OCI-LY7 (cell line): ENCODE results near the gene RPL13.

ENCODE experiments used
- EZH2phosphoT487 ChIP-seq: fragments of 200-600 bp; sonication (generic); IDR thresholded peaks from 2 replicates; pipeline ENCODE4 v1.6.1; 2018; ENCODE audit warnings: low read depth, borderline replicate concordance, mild to moderate bottlenecking, mixed run types, antibody characterized with exemption, low read length, moderate library complexity, mixed read lengths
- TF ChIP-seq, protein P1 (sequence below): fragments of 200-600 bp; sonication (generic); conservative IDR thresholded peaks from 2 replicates; pipeline ENCODE4 v1.5.1; 2014; ENCODE audit warnings: mild to moderate bottlenecking, antibody characterized with exemption, low read length, moderate library complexity, mixed read lengths

DNA sequence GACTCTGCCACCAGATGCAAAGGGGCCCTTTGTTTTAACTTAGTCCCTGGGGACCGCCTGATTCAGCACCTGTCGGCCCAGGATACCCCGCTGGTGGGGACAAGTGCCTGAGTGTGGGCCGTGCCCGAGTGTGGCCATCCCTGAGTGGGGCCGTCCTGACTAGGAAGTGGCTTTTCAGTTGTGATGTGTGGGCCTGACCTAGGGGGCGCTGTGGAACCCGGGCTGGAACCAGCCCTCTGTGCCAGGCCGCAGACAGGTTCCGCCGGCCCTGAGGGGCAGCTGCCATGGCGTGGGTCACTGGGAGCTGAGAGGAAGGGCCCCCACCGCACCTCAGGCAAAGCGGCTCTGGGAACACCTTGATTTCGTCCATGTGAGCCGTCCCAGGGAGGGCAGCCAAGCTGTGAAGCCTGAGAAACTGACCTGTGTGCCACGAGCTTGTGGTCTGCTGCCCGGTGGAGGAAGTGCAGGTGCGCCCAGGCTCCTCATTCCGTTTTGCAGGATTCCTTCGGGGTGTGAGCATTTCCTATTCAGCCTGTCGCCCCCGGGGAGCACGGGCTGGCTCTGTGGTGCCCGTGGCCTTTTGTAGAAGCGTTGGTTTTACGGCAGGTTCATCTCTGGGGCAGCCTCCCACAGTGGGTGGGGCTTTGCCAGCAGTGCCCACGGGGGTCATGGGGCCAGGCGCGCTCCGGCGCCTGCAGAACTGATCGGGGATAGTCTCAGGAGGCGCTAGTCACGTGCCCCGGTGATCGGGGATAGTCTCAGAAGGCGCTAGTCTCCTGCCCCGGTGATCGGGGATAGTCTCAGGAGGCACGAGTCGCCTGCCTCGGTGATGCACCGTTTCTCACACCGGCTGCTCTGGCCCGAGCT lies 5.3 kb downstream of the RPL13 start:
- TF ChIP-seq, protein P1, sequence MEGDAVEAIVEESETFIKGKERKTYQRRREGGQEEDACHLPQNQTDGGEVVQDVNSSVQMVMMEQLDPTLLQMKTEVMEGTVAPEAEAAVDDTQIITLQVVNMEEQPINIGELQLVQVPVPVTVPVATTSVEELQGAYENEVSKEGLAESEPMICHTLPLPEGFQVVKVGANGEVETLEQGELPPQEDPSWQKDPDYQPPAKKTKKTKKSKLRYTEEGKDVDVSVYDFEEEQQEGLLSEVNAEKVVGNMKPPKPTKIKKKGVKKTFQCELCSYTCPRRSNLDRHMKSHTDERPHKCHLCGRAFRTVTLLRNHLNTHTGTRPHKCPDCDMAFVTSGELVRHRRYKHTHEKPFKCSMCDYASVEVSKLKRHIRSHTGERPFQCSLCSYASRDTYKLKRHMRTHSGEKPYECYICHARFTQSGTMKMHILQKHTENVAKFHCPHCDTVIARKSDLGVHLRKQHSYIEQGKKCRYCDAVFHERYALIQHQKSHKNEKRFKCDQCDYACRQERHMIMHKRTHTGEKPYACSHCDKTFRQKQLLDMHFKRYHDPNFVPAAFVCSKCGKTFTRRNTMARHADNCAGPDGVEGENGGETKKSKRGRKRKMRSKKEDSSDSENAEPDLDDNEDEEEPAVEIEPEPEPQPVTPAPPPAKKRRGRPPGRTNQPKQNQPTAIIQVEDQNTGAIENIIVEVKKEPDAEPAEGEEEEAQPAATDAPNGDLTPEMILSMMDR = peak; percentile 89
- TF ChIP-seq EZH2phosphoT487 = no peak
